Panc1 (cell line): Measurements from ENCODE around the gene SLC7A7. TPM values are rescaled to one million over a fixed set of nuclear protein-coding genes. Genes with fewer than 3 reads are reported as not detected.

Experiments
- ATAC-seq: fragments of 200-7000 bp; cut with Tn5 transposase; 2 replicates; pipeline ENCODE4 v1.9.1; 2020; ENCODE audit warnings: mild to moderate bottlenecking, moderate library complexity
- BruUV-seq: library from RNA; stranded (reverse); fragments of 400-500 nt; replicated peaks from 2 replicates; lab custom pipeline; 2021; lab: Mats Ljungman, UMichigan
- CTCF ChIA-PET: fragments of 300-600 bp; sonication (Branson Sonifier 250); formaldehyde crosslinking; loops from one replicate; lab custom pipeline; 2022; ENCODE audit warnings: antibody characterized with exemption; lab: Charles Lee
- POLR2A ChIA-PET: fragments of 300-600 bp; sonication (Branson Sonifier 250); formaldehyde crosslinking; loops from one replicate; lab custom pipeline; 2022; ENCODE audit warnings: antibody characterized with exemption; lab: Charles Lee
- DNase-seq: peaks from one replicate; pipeline ENCODE4 v3.0.0-alpha.2; 2010; ENCODE audit warnings: low read depth, low spot score
- H3K27ac ChIP-seq: 2 replicates; pipeline ENCODE4 v1.5.1; 2011; ENCODE audit warnings: mild to moderate bottlenecking, low read length, inconsistent platforms
- H3K27me3 ChIP-seq: fragments of 200-500 bp; sonication (Bioruptor generic); 2 replicates; pipeline ENCODE4 v1.6.0; 2014; ENCODE audit warnings: low read length, inconsistent platforms; ENCODE audit not compliant: control insufficient read depth, insufficient read depth
- H3K36me3 ChIP-seq: fragments of 200-500 bp; sonication (Bioruptor generic); 2 replicates; pipeline ENCODE4 v1.5.1; 2014; ENCODE audit warnings: inconsistent platforms, mild to moderate bottlenecking, low read length, moderate library complexity; ENCODE audit not compliant: control insufficient read depth, insufficient read depth
- H3K4me1 ChIP-seq: 2 replicates; pipeline ENCODE4 v1.5.1; 2011; ENCODE audit warnings: inconsistent platforms, mild to moderate bottlenecking, low read length, moderate library complexity; ENCODE audit not compliant: control insufficient read depth, insufficient read depth
- H3K4me3 ChIP-seq, 2 experiments: 2 replicates each; pipeline ENCODE4 v1.5.1; 2011 to 2012; ENCODE audit warnings: low read depth in 2 of 2, low read length in 2 of 2, mild to moderate bottlenecking in 2 of 2, inconsistent platforms in 1 of 2, moderate library complexity in 1 of 2
- H3K9me3 ChIP-seq: fragments of 200-500 bp; sonication (Bioruptor generic); 2 replicates; pipeline ENCODE4 v1.5.1; 2014; ENCODE audit warnings: low read depth, mild to moderate bottlenecking, inconsistent platforms, low read length, moderate library complexity; ENCODE audit not compliant: control insufficient read depth, insufficient read depth
- CTCF ChIP-seq: fragments of 450-650 bp; IDR thresholded peaks from 2 replicates; pipeline ENCODE4 v1.5.1; 2017; ENCODE audit warnings: mild to moderate bottlenecking
- POLR2AphosphoS5 ChIP-seq: IDR thresholded peaks from 2 replicates; pipeline ENCODE4 v1.6.1; 2012; ENCODE audit warnings: mild to moderate bottlenecking, low read depth, low read length, moderate library complexity
- SIN3A ChIP-seq: IDR thresholded peaks from 2 replicates; pipeline ENCODE4 v1.6.1; 2012; ENCODE audit warnings: low read depth, mild to moderate bottlenecking, low read length, moderate library complexity, borderline replicate concordance; ENCODE audit not compliant: insufficient read depth
- TCF7L2 ChIP-seq: IDR thresholded peaks from 2 replicates; pipeline ENCODE4 v1.6.1; 2011; ENCODE audit warnings: mild to moderate bottlenecking, low read depth, low read length, inconsistent platforms
- in situ Hi-C: cut with HindIII; loops from 2 replicates; pipeline ENCODE4 v1.10.0; 2016; ENCODE audit warnings: low sequenced_read_pairs, low pct_unique_long_range_greater_than_20kb
- intact Hi-C: fragments of 100-400 bp; cut with micrococcal nuclease; formaldehyde crosslinking; loops from one replicate; pipeline ENCODE4 v1.10.0; 2022; ENCODE audit not compliant: unreplicated experiment
- total RNA-seq: library from RNA; stranded (reverse); gene quantifications from one replicate; pipeline ENCODE4 v1.2.1, GENCODE V29; 2021; ENCODE audit not compliant: unreplicated experiment
- TF ChIP-seq, protein P1 (sequence below), 2 experiments: IDR thresholded peaks; 2 replicates each; pipeline ENCODE4 v1.6.1; 2011 to 2012; ENCODE audit warnings: low read depth in 2 of 2, control low read depth in 1 of 2, low read length in 1 of 2, mild to moderate bottlenecking in 1 of 2, moderate library complexity in 1 of 2; ENCODE audit not compliant: insufficient read depth in 1 of 2

SLC7A7 gene
- total RNA-seq, 1 experiment from 2014 or later, result 0.85 TPM

DNA sequence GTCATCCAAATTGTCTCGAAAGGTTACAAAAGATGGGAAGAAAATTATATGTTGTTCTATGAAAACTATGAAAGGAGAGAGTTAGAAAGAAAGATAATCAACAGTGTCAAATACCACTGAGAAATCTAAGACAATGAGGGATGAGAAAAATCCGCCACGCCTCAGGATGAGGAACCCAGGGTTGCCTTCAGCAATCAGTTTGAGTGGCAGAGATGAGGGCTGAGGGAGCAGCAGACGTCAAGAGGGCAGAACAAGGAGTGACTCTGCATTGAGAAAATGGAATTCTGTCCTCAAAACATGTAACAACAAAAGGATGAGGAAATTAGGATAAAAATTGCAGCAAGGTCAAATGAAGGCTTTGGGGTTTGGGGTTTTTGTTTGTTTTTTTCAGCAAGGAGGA lies 67.0 kb downstream of the SLC7A7 start:
- BruUV-seq, result no TSS peak
- no peak for DNase-seq

DNA sequence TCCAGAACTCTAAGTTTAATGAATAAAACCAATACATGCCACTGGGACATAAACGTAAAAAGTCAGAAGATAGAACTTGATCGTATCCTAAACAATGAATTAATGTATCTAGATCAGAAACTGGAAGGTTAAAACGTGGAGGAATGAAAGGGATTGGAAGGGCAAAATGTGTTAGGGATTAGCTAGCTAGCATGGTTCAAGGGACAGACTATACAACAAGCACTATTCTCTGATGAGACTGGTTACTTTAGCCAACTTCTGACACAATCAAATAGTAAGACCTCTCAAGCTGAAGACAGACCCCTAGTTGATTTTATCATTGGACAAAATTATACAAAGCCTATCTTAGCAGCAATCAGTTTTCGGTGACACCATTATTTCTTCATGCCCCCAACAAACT lies 67.5 kb downstream of the SLC7A7 start:
- CTCF ChIA-PET, result no interaction called here
- ATAC-seq, result no peak

More for the DNA sequence above, 67.0 kb downstream of the SLC7A7 start:
- Histone ChIP-seq H3K4me1 (no peaks in the 10 kb centered on the region), H3K27ac (no peak overlapping the region), H3K27me3 (no peaks in the 10 kb centered on the region), H3K4me3 (no peak overlapping the region), H3K36me3 (no peaks in the 10 kb centered on the region), H3K9me3 (no peaks in the 10 kb centered on the region)
- ATAC-seq, result no peak
- intact Hi-C loops, result no loop called here
- TF ChIP-seq TCF7L2 (no peak), SIN3A (no peak), CTCF (no peak), POLR2AphosphoS5 (no peak)
- TF ChIP-seq, protein P1, sequence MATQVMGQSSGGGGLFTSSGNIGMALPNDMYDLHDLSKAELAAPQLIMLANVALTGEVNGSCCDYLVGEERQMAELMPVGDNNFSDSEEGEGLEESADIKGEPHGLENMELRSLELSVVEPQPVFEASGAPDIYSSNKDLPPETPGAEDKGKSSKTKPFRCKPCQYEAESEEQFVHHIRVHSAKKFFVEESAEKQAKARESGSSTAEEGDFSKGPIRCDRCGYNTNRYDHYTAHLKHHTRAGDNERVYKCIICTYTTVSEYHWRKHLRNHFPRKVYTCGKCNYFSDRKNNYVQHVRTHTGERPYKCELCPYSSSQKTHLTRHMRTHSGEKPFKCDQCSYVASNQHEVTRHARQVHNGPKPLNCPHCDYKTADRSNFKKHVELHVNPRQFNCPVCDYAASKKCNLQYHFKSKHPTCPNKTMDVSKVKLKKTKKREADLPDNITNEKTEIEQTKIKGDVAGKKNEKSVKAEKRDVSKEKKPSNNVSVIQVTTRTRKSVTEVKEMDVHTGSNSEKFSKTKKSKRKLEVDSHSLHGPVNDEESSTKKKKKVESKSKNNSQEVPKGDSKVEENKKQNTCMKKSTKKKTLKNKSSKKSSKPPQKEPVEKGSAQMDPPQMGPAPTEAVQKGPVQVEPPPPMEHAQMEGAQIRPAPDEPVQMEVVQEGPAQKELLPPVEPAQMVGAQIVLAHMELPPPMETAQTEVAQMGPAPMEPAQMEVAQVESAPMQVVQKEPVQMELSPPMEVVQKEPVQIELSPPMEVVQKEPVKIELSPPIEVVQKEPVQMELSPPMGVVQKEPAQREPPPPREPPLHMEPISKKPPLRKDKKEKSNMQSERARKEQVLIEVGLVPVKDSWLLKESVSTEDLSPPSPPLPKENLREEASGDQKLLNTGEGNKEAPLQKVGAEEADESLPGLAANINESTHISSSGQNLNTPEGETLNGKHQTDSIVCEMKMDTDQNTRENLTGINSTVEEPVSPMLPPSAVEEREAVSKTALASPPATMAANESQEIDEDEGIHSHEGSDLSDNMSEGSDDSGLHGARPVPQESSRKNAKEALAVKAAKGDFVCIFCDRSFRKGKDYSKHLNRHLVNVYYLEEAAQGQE (IDR thresholded peaks at IDR 0.05; ENCODE audit: insufficient read depth in 1 of 2, low read depth in 2 of 2, low read length in 1 of 2), result no peak
- in situ Hi-C loops, result no loop called here
- CTCF ChIA-PET, result no interaction called here
- POLR2A ChIA-PET, result no interaction called here

More for the DNA sequence above, 67.5 kb downstream of the SLC7A7 start:
- BruUV-seq, result no TSS peak
- POLR2A ChIA-PET, result no interaction called here
- TF ChIP-seq CTCF (no peak), POLR2AphosphoS5 (no peak), SIN3A (no peak), TCF7L2 (no peak)
- TF ChIP-seq, protein P1 (IDR thresholded peaks at IDR 0.05; ENCODE audit: insufficient read depth in 1 of 2, low read depth in 2 of 2, low read length in 1 of 2), result no peak
- DNase-seq, result no peak
- in situ Hi-C loops, result no loop called here
- Histone ChIP-seq H3K36me3 (no peaks in the 10 kb centered on the region), H3K27ac (no peak overlapping the region), H3K27me3 (no peaks in the 10 kb centered on the region), H3K9me3 (no peaks in the 10 kb centered on the region), H3K4me3 (no peak overlapping the region), H3K4me1 (no peaks in the 10 kb centered on the region)
- intact Hi-C loops, result no loop called here
